Body of pancreas (tissue), 4 donors: Measurements from ENCODE around the gene FLOT2. TPM values are rescaled to one million over a fixed set of nuclear protein-coding genes. Genes with fewer than 3 reads are reported as not detected.

Source experiments
- ATAC-seq: fragments of 150-250 bp; one replicate; pipeline ENCODE4 v1.9.1; 2016
- DNase-seq, 4 donors: peaks; one replicate each; pipeline ENCODE4 v3.0.0-alpha.2; 2019
- H3K27ac ChIP-seq, 4 donors: fragments of 200-600 bp; sonication (generic); 1 replicate in 3 of 4; 2 replicates in 1 of 4; pipeline versions ENCODE4 v1.5.1 to v1.6.1; 2016 to 2019; ENCODE audit warnings: mild to moderate bottlenecking in 1 of 4, mixed read lengths in 1 of 4, moderate library complexity in 1 of 4
- H3K27me3 ChIP-seq, 2 donors: fragments of 200-600 bp; sonication (generic); one replicate each; pipeline ENCODE4 v1.6.0; 2016; ENCODE audit warnings: mild to moderate bottlenecking in 1 of 2
- H3K36me3 ChIP-seq, 2 donors: fragments of 200-600 bp; sonication (generic); replicated peaks in 1 of 2; 2 replicates each; pipeline ENCODE4 v1.5.1; 2016; ENCODE audit warnings: low read depth in 2 of 2; ENCODE audit not compliant: insufficient read depth in 1 of 2
- H3K4me1 ChIP-seq: fragments of 200-600 bp; sonication (generic); one replicate; pipeline ENCODE4 v1.6.0; 2016
- H3K4me3 ChIP-seq, 2 donors: fragments of 200-600 bp; sonication (generic); 1 replicate in 1 of 2; 2 replicates in 1 of 2; pipeline ENCODE4 v1.5.1; 2016 to 2019
- H3K9me3 ChIP-seq, 3 donors: fragments of 200-600 bp; sonication (generic); 1 replicate in 2 of 3; 2 replicates in 1 of 3; pipeline ENCODE4 v1.5.1; 2016
- POLR2A ChIP-seq, 3 donors: fragments of 450-650 bp; IDR thresholded peaks; one replicate each; pipeline ENCODE4 v1.6.1; 2016; ENCODE audit warnings: antibody characterized with exemption in 3 of 3, mild to moderate bottlenecking in 2 of 3
- WGBS, 2 donors: methylation state at CpG; one replicate each; pipeline ENCODE4 v1.1.5; 2017; 5-methylcytosine and 5-hydroxymethylcytosine counted together
- intact Hi-C: fragments of 100-400 bp; cut with DNase I; formaldehyde crosslinking; loops from one replicate; pipeline ENCODE4 v1.15.1; 2023
- microRNA counts, 2 donors: library from miRNA; unstranded; fragments of <30 nt; microRNA quantifications; one replicate each; lab custom pipeline; 2017
- microRNA-seq, 2 donors: library from miRNA; unstranded; fragments of <30 nt; microRNA quantifications; one replicate each; pipeline ENCODE4, GENCODE V29; 2016; ENCODE audit warnings: borderline number of aligned reads in 2 of 2, borderline replicate concordance in 2 of 2
- small RNA-seq: library from RNA; depleted of rRNA; stranded (forward); fragments of <200 nt; gene quantifications from one replicate; pipeline ENCODE3, GENCODE V24; 2016
- total RNA-seq, 2 donors: library from RNA; depleted of rRNA; stranded (reverse); fragments of >200 nt; gene quantifications; one replicate each; pipeline ENCODE4 v1.1.0, GENCODE V29; 2016
- TF ChIP-seq, protein P1 (sequence below), 7 experiments: fragments of 450-650 bp in 4 of 7; fragments of 200-600 bp in 3 of 7; sonication (generic) in 3 of 7; IDR thresholded peaks; one replicate each; pipeline ENCODE4 v1.5.1; 2016 to 2019; ENCODE audit warnings: antibody characterized with exemption in 7 of 7

FLOT2 gene
- total RNA-seq, 2 donors from 2014 or later, result 26.0 to 32.4 TPM

- Histone ChIP-seq H3K27me3 (no peaks in the 10 kb centered on the region), H3K9me3 (no peaks in the 10 kb centered on the region), H3K36me3 (no peaks in the 10 kb centered on the region), H3K4me3 (no peak overlapping the region), H3K27ac (no peak overlapping the region), H3K4me1 (no peaks in the 10 kb centered on the region)
- intact Hi-C loops, result no loop called here
- 100% methylated on average over 1 of the region's 1 CpG for WGBS, 2 donors
- no peak for TF ChIP-seq POLR2A (IDR thresholded peaks at IDR 0.05)
- TF ChIP-seq, protein P1, sequence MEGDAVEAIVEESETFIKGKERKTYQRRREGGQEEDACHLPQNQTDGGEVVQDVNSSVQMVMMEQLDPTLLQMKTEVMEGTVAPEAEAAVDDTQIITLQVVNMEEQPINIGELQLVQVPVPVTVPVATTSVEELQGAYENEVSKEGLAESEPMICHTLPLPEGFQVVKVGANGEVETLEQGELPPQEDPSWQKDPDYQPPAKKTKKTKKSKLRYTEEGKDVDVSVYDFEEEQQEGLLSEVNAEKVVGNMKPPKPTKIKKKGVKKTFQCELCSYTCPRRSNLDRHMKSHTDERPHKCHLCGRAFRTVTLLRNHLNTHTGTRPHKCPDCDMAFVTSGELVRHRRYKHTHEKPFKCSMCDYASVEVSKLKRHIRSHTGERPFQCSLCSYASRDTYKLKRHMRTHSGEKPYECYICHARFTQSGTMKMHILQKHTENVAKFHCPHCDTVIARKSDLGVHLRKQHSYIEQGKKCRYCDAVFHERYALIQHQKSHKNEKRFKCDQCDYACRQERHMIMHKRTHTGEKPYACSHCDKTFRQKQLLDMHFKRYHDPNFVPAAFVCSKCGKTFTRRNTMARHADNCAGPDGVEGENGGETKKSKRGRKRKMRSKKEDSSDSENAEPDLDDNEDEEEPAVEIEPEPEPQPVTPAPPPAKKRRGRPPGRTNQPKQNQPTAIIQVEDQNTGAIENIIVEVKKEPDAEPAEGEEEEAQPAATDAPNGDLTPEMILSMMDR (IDR thresholded peaks at IDR 0.05), result no peak
- ATAC-seq (no peak), DNase-seq (no peak)
Measured at GRCh38 chr17:28834420-28834819, 63.1 kb downstream of the FLOT2 start.

MicroRNAs within 50 kb of the gene (microRNA counts, 767-probe panel; counts per million panel counts)
- microRNA hsa-miR-144-3p (lab: Ali Mortazavi, UCI) (736 to 6,900 counts per million in 2 donors), microRNA hsa-miR-451a (lab: Ali Mortazavi, UCI) (736 to 7,514 counts per million in 2 donors)

Small RNA genes within 50 kb of the gene (microRNA-seq; reads per million reads assigned to microRNA genes)
- 0 reads per million in 2 donors for gene MIR451B

Small RNA genes within 50 kb of the gene (small RNA-seq; reads per million reads assigned to genes)
- gene RF00019, result not detected

Other genes with a start within 250 kb of the FLOT2 start
- 10 to 100 TPM; 13.8 to 22.8 TPM for gene SDF2, start 235.8 kb downstream of the FLOT2 start, total RNA-seq
- 10 to 100 TPM; 26.5 to 37.2 TPM for gene SUPT6H, start 235.5 kb downstream of the FLOT2 start, total RNA-seq
- gene PROCA1, start 185.8 kb downstream of the FLOT2 start, total RNA-seq, result not detected
- 10 to 100 TPM; 18.2 to 61.3 TPM for gene RAB34, start 179.9 kb downstream of the FLOT2 start, total RNA-seq
- gene RPL23A, start 177.7 kb downstream of the FLOT2 start, total RNA-seq, result 100 to 1,000 TPM; 208 to 220 TPM
- gene TLCD1, start 171.5 kb downstream of the FLOT2 start, total RNA-seq, result 1 to 10 TPM; 2.0 to 3.1 TPM
- gene NEK8, start 168.9 kb downstream of the FLOT2 start, total RNA-seq, result 10 to 100 TPM in 1 of 2 donors, 1 to 10 TPM in 1; 2.9 to 18.5 TPM
- 10 to 100 TPM; 27.5 to 48.1 TPM for gene TRAF4, start 153.7 kb downstream of the FLOT2 start, total RNA-seq
- gene FAM222B, start 54.9 kb downstream of the FLOT2 start, total RNA-seq, result 10 to 100 TPM in 1 of 2 donors, 1 to 10 TPM in 1; 9.9 to 15.3 TPM
- 10 to 100 TPM; 13.0 to 49.4 TPM for gene ERAL1, start 42.7 kb downstream of the FLOT2 start, total RNA-seq
- 1 to 10 TPM; 7.3 to 9.9 TPM for gene DHRS13, start 5.3 kb upstream of the FLOT2 start, total RNA-seq
- gene PHF12, start 53.8 kb upstream of the FLOT2 start, total RNA-seq, result 10 to 100 TPM; 22.1 to 56.4 TPM
- gene SEZ6, start 108.3 kb upstream of the FLOT2 start, total RNA-seq, result not detected
- gene PIPOX, start 145.4 kb upstream of the FLOT2 start, total RNA-seq, result 1 to 10 TPM in 1 of 2 donors, not detected in 1; 3.1 TPM